ENCODE data around the gene DENND2A.

The DENND2A gene

DNA sequence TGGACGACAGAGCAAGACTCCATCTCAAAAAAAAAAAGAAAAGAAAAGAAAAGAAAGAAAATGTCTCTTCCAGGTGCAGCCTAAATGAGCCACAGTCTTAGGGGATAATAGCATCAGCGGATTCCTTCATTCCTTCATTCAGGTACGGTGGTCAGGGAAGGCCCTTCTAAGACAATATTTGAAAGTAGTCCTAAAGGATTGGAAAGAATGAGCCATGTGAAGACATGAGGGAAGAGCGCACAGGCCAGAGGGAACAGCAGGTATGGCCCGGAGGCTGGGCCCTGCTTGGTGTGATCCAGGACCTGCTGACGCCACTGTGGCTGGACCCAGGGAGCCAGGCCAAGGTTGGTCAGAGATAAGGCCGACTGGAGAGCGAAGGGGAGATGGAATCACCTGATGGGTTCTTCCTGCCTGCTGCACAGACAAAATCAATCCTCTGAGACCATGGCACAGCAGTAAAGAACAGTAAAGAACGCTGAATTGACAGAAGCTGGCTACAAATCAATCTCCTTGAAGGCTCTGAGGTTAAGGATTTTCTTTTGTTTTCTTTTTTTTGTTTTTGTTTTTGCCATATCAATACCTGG is 145.0 kb downstream of the DENND2A start:
- H3K4me3 ChIP-seq (replicated peaks; ENCODE audit: insufficient read depth, low read length), result no peak overlapping the region
- TF ChIP-seq REST (IDR thresholded peaks at IDR 0.05; ENCODE audit: insufficient replicate concordance, low read depth), result no peak
- no peak for TF ChIP-seq SPI1 (IDR thresholded peaks at IDR 0.05; ENCODE audit: borderline replicate concordance, low read depth)
- H3K27me3 ChIP-seq (ENCODE audit: insufficient read depth, poor library complexity, severe bottlenecking), result no peaks in the 10 kb centered on the region
- no peak overlapping the region for H3K27ac ChIP-seq (replicated peaks)
- DNase-seq (ENCODE audit: low read depth in 1 of 2, low spot score in 1 of 2), result no peak

DNA sequence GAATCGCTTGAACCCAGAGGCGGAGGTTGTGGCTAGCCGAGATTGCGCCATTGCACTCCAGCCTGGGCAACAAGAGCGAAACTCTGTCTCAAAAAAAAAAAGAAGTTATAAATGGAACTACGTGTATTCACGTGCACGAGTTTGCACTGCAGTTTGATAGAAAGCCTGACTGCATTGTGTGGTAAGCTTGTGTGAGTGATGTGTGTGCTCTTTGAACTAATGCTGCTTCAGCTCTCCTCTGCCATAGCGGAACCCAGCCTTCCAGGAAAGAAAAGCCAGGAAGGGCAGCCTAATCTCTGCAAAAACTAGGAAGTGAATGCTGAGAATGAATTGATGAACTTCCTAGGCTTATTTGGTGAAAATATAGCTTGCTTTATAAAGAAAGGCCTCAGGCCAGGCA is 145.7 kb downstream of the DENND2A start:
- TF ChIP-seq CTCF (IDR thresholded peaks at IDR 0.05; ENCODE audit: insufficient read depth, low read length), result no peak
- no peak for TF ChIP-seq POLR2AphosphoS5 (IDR thresholded peaks at IDR 0.05; ENCODE audit: low read depth)
- no peak for TF ChIP-seq REST (IDR thresholded peaks at IDR 0.05; ENCODE audit: insufficient replicate concordance, low read depth)
- TF ChIP-seq GABPA (IDR thresholded peaks at IDR 0.05; ENCODE audit: low read depth), result no peak
- no peak for TF ChIP-seq SPI1 (IDR thresholded peaks at IDR 0.05; ENCODE audit: borderline replicate concordance, low read depth)
- no peaks in the 10 kb centered on the region for H3K27me3 ChIP-seq (ENCODE audit: insufficient read depth, poor library complexity, severe bottlenecking)
- DNase-seq (ENCODE audit: low read depth in 1 of 2, low spot score in 1 of 2), result no peak
- H3K4me3 ChIP-seq (replicated peaks; ENCODE audit: insufficient read depth, low read length), result no peak overlapping the region
- no peak overlapping the region for H3K27ac ChIP-seq (replicated peaks)

GRCh38 chr7:140489026-140489359 is 151.6 kb downstream of the DENND2A start:
- H3K27ac ChIP-seq (replicated peaks), result no peak overlapping the region

More at GRCh38 chr7:140489026-140489359, 151.6 kb downstream of the DENND2A start:
- H3K4me3 ChIP-seq (replicated peaks; ENCODE audit: insufficient read depth, low read length), result no peak overlapping the region
- H3K27me3 ChIP-seq (ENCODE audit: insufficient read depth, poor library complexity, severe bottlenecking), result no peaks in the 10 kb centered on the region
- peak in 1 of 2 experiments; percentile 12 for DNase-seq (ENCODE audit: low read depth in 1 of 2, low spot score in 1 of 2)
- TF ChIP-seq POLR2AphosphoS5 (IDR thresholded peaks at IDR 0.05; ENCODE audit: low read depth), result no peak
- TF ChIP-seq SPI1 (IDR thresholded peaks at IDR 0.05; ENCODE audit: borderline replicate concordance, low read depth), result no peak
- no peak for TF ChIP-seq REST (IDR thresholded peaks at IDR 0.05; ENCODE audit: insufficient replicate concordance, low read depth)
- TF ChIP-seq GABPA (IDR thresholded peaks at IDR 0.05; ENCODE audit: low read depth), result no peak
- no peak for TF ChIP-seq CTCF (IDR thresholded peaks at IDR 0.05; ENCODE audit: insufficient read depth, low read length)

Measured in HL-60 (cell line).